ENCODE measurements around the gene OR6C4. TPM values are rescaled to one million over a fixed set of nuclear protein-coding genes. Genes with fewer than 3 reads are reported as not detected.
"Not testable (repeated sequence)": the region's sequence is repeated elsewhere in the genome, so short reads cannot be mapped to it uniquely, and the experiment has no call there.

The OR6C4 gene
- total RNA-seq, result not detected
- not detected for polyA plus RNA-seq
- long read RNA-seq, donor 1, result 0 reads
- long read RNA-seq, donor 2, result 0 reads

DNA sequence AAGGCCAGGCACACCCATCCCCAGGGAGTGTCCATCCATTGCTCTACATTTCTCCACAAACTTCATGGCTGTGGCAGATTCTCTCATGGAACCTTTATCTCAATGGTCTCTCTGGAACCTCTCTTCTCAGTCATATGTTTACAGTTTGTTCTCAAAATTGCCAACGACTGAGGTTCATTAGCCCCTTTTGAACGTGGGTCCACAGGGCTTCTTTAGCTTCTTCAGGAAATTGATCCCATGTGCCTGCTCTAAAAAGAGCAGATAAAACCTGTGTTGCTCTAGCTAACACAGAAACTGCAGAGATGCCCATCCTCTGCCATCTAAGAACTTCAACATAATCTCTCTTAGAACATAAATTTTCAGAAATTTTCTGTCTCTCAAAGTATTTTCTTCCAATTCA, at the start of gene OR6C4:
OR6C4 (plus strand) TSS at position 301 of the 400 bp plus-strand sequence. CDS start 1,625 bp downstream, outside the sequence.
- no peaks in the 10 kb centered on the region for H3K36me3 ChIP-seq (ENCODE audit: insufficient read depth in 1 of 2, low read depth in 1 of 2)
- no peak within 1 kb of the TSS for H3K27ac ChIP-seq
- ATAC-seq, result no peak
- no peaks in the 10 kb centered on the region for H3K27me3 ChIP-seq (ENCODE audit: insufficient read depth in 3 of 3, low read length in 2 of 3)
- no peaks in the 10 kb centered on the region for H3K4me1 ChIP-seq
- intact Hi-C loops (cut with DNase I), result no loop called here
- WGBS, 3 donors, result 29 to 44% (median 40%) methylated on average over 2 of the region's 2 CpGs
- H3K4me3 ChIP-seq, result no peak within 1 kb of the TSS
- TF ChIP-seq, protein P1, sequence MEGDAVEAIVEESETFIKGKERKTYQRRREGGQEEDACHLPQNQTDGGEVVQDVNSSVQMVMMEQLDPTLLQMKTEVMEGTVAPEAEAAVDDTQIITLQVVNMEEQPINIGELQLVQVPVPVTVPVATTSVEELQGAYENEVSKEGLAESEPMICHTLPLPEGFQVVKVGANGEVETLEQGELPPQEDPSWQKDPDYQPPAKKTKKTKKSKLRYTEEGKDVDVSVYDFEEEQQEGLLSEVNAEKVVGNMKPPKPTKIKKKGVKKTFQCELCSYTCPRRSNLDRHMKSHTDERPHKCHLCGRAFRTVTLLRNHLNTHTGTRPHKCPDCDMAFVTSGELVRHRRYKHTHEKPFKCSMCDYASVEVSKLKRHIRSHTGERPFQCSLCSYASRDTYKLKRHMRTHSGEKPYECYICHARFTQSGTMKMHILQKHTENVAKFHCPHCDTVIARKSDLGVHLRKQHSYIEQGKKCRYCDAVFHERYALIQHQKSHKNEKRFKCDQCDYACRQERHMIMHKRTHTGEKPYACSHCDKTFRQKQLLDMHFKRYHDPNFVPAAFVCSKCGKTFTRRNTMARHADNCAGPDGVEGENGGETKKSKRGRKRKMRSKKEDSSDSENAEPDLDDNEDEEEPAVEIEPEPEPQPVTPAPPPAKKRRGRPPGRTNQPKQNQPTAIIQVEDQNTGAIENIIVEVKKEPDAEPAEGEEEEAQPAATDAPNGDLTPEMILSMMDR (IDR thresholded peaks at IDR 0.05), result no peak
- H3K9me3 ChIP-seq, result no peaks in the 10 kb centered on the region
- no peak for DNase-seq

DNA sequence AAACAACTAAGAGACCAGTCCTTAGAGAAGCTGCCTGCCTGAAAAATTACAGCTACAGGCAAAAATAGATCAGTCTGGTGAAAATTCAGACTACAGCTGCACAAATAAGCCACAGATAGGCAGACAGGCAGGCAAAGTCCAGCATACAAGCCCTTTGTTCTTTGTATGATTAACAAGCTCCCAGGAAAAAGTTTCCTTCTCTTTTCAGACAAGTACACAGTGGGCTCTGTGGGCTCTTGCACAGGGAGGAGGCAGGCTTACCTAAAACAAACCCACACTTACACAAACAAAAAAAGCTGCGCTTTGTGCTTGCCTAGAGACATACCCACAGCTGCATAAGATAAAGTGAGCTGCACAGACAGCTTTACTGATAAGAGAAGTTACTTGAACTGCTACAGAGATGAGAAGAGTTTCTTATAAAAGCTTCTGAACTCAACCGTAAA, 49.6 kb upstream of the OR6C4 start:
- H3K4me1 ChIP-seq, result no peaks in the 10 kb centered on the region

DNA sequence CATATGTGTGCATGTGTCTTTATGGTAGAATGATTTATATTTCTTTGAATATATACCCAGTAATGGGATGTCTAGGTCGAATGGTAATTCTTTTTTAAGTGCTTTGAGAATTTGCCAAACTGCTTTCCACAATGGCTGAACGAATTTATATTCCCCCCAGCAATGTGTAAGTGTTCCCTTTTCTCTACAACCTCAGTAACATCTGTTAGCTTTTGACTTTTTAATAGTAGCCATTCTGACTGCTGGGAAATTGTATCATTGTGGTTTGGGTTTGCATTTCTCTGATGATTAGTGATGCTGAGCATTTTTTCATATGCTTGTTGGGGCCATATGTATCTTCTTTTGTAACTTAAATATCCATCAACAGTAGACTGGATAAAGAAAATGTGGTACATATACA, 47.8 kb upstream of the OR6C4 start:
- ATAC-seq (no peak), DNase-seq (no peak)
- intact Hi-C loops (cut with DNase I), result no loop called here
- H3K4me1 ChIP-seq, result no peaks in the 10 kb centered on the region
- H3K27me3 ChIP-seq (ENCODE audit: insufficient read depth in 3 of 3, low read length in 2 of 3), result no peaks in the 10 kb centered on the region
- H3K27ac ChIP-seq, result no peak overlapping the region
- no peak overlapping the region for H3K4me3 ChIP-seq
- TF ChIP-seq, protein P1 (IDR thresholded peaks at IDR 0.05), result no peak
- no peaks in the 10 kb centered on the region for H3K9me3 ChIP-seq
- no peaks in the 10 kb centered on the region for H3K36me3 ChIP-seq (ENCODE audit: insufficient read depth in 1 of 2, low read depth in 1 of 2)
- WGBS, 3 donors, result 22 to 31% (median 24%) methylated on average over 2 of the region's 2 CpGs

More for the DNA sequence above, 49.6 kb upstream of the OR6C4 start:
- ATAC-seq (no peak), DNase-seq (no peak)
- H3K36me3 ChIP-seq (ENCODE audit: insufficient read depth in 1 of 2, low read depth in 1 of 2), result no peaks in the 10 kb centered on the region
- 58 to 63% (median 60%) methylated on average over 2 of the region's 2 CpGs for WGBS, 3 donors
- H3K27me3 ChIP-seq (ENCODE audit: insufficient read depth in 3 of 3, low read length in 2 of 3), result no peaks in the 10 kb centered on the region
- no peaks in the 10 kb centered on the region for H3K9me3 ChIP-seq
- TF ChIP-seq, protein P1 (IDR thresholded peaks at IDR 0.05), result no peak
- no peak overlapping the region for H3K27ac ChIP-seq
- no peak overlapping the region for H3K4me3 ChIP-seq
- intact Hi-C loops (cut with DNase I), result no loop called here

DNA sequence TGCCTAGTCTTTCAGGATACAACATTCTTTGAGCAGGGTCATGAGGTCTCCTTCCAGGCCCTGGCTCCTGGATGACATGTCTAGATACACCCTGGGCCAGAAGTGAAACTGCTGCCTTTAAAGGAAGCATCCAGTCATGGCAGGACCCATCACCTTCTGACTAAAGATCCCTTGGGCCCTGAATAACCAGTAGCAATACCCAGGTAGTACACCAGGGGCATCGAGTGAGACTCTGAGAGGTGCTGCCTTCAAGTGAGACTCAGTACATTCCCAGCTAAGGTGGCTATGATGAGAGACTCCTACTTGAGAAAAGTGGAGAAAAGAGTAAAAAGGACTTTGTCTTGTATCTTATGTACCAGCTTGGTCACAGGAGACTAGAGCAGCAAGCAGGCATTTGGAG, 33.7 kb upstream of the OR6C4 start:
- Histone ChIP-seq H3K27ac (no peak overlapping the region), H3K4me3 (no peak overlapping the region), H3K36me3 (ENCODE audit: insufficient read depth in 1 of 2, low read depth in 1 of 2) (no peaks in the 10 kb centered on the region), H3K27me3 (ENCODE audit: insufficient read depth in 3 of 3, low read length in 2 of 3) (no peaks in the 10 kb centered on the region), H3K4me1 (no peaks in the 10 kb centered on the region), H3K9me3 (no peaks in the 10 kb centered on the region)
- WGBS, 3 donors, result 56 to 73% (median 59%) methylated on average over 1 of the region's 1 CpG
- intact Hi-C loops (cut with DNase I), result no loop called here
- ATAC-seq, result no peak
- no peak for DNase-seq
- TF ChIP-seq, protein P1 (IDR thresholded peaks at IDR 0.05), result no peak

DNA sequence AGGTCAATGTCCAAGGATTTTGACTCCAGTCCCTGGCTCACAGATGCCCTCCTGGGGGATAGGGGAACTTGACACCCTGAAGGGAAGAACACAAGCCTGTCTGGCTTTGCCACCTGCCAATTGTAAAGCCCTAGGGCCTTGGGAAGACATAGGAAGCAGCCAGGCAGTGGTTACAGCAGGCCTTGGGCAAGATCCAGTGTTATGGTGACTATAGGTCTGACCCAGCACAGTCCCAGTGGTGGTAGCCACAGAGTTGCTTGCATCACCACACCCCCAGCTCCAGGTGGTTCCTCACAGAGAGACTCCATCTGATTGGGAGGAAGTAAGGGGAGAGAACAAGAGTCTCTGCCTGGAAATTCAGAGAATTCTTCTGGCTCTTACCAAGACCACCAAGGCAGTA, 33.0 kb upstream of the OR6C4 start:
- intact Hi-C loops (cut with DNase I), result no loop called here

DNA sequence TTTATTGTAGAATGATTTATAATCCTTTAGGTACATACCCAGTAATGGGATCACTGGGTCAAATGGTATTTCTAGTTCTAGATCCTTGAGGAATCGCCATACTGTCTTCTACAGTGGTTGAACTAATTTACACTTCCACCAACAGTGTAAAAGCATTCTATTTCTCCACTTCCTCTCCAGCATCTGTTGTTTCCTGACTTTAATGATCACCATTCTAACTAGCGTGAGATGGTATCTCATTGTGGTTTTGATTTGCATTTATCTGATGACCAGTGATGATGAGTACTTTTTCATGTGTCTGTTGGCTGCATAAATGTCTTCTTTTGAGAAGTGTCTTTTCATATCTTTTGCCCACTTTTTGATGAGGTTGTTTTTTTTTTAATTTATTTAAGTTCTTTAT, 1.2 kb upstream of the OR6C4 start:
- DNase-seq; ATAC-seq; H3K27ac ChIP-seq; intact Hi-C loops (cut with DNase I); H3K9me3 ChIP-seq; H3K36me3 ChIP-seq (ENCODE audit: insufficient read depth in 1 of 2, low read depth in 1 of 2); H3K27me3 ChIP-seq (ENCODE audit: insufficient read depth in 3 of 3, low read length in 2 of 3); H3K4me3 ChIP-seq; H3K4me1 ChIP-seq: not testable (repeated sequence)
- 73 to 82% (median 77%) methylated on average over 2 of the region's 2 CpGs for WGBS, 3 donors

More for the DNA sequence above, 33.0 kb upstream of the OR6C4 start:
- Histone ChIP-seq H3K36me3 (ENCODE audit: insufficient read depth in 1 of 2, low read depth in 1 of 2) (no peaks in the 10 kb centered on the region), H3K4me3 (no peak overlapping the region), H3K4me1 (no peaks in the 10 kb centered on the region), H3K27ac (no peak overlapping the region), H3K9me3 (no peaks in the 10 kb centered on the region), H3K27me3 (ENCODE audit: insufficient read depth in 3 of 3, low read length in 2 of 3) (no peaks in the 10 kb centered on the region)
- no peak for DNase-seq
- TF ChIP-seq, protein P1 (IDR thresholded peaks at IDR 0.05), result no peak
- no peak for ATAC-seq

Data from psoas muscle (tissue), 8 donors.